HEK293 (cell line): ENCODE results near the gene CTIF.

Source experiments
- CTCF ChIA-PET: fragments of 350-600 bp; formaldehyde crosslinking; extraction: SDS; loops from one replicate; lab custom pipeline; 2021; ENCODE audit warnings: antibody characterized with exemption; lab: Yijun Ruan, JAX
- POLR2A ChIA-PET: fragments of 300-600 bp; formaldehyde crosslinking; extraction: SDS; loops from one replicate; lab custom pipeline; 2020; ENCODE audit warnings: antibody characterized with exemption, inconsistent platforms; lab: Yijun Ruan, JAX
- H3K27ac ChIP-seq: fragments of 200-500 bp; sonication (Bioruptor generic); 2 replicates; pipeline ENCODE4 v1.5.1; 2014; ENCODE audit warnings: low read depth, low read length, control low read depth, inconsistent platforms; ENCODE audit errors: extremely low read depth
- H3K36me3 ChIP-seq, 2 experiments: fragments of 200-500 bp in 1 of 2; sonication (Bioruptor generic) in 1 of 2; 1 replicate in 1 of 2; 2 replicates in 1 of 2; pipeline ENCODE4 v1.5.1; 2014 to 2017; ENCODE audit warnings: inconsistent platforms in 2 of 2, low read length in 2 of 2; ENCODE audit not compliant: control insufficient read depth in 2 of 2, insufficient read depth in 1 of 2
- H3K4me1 ChIP-seq: fragments of 200-500 bp; sonication (Bioruptor generic); 2 replicates; pipeline ENCODE4 v1.5.1; 2014; ENCODE audit warnings: mild to moderate bottlenecking, low read length, inconsistent platforms; ENCODE audit not compliant: control insufficient read depth, insufficient read depth
- H3K4me3 ChIP-seq: 2 replicates; pipeline ENCODE4 v1.5.1; 2011; ENCODE audit warnings: low read depth, mild to moderate bottlenecking, control low read depth, low read length, moderate library complexity
- H3K9me3 ChIP-seq: fragments of 200-500 bp; sonication (Bioruptor generic); 2 replicates; pipeline ENCODE4 v1.5.1; 2014; ENCODE audit warnings: low read depth, low read length, inconsistent platforms; ENCODE audit not compliant: control insufficient read depth, insufficient read depth
- EGR2 ChIP-seq: fragments of 450-650 bp; formaldehyde crosslinking; IDR thresholded peaks from 2 replicates; pipeline ENCODE4 v1.5.1; 2016; ENCODE audit warnings: low read depth, missing biosample characterization, missing genetic modification characterization
- HOXC10 ChIP-seq: sonication (generic); formaldehyde crosslinking; IDR thresholded peaks from 2 replicates; pipeline ENCODE4 v1.8.1; 2023; ENCODE audit warnings: mild to moderate bottlenecking, missing genetic modification reagents
- KLF1 ChIP-seq: fragments of 450-650 bp; formaldehyde crosslinking; IDR thresholded peaks from 2 replicates; pipeline ENCODE4 v1.5.1; 2016; ENCODE audit warnings: missing biosample characterization, missing genetic modification characterization
- KLF16 ChIP-seq: fragments of 450-650 bp; formaldehyde crosslinking; IDR thresholded peaks from 2 replicates; pipeline ENCODE4 v1.5.1; 2017; ENCODE audit warnings: missing biosample characterization, missing genetic modification characterization
- MYNN ChIP-seq: fragments of 450-650 bp; formaldehyde crosslinking; IDR thresholded peaks from 2 replicates; pipeline ENCODE4 v1.5.1; 2016; ENCODE audit warnings: missing biosample characterization, missing genetic modification characterization, borderline replicate concordance
- TRIM28 ChIP-seq: IDR thresholded peaks from 2 replicates; pipeline ENCODE4 v1.6.1; 2011; ENCODE audit warnings: low read length, control low read depth, borderline replicate concordance
- ZBTB8A ChIP-seq: fragments of 450-650 bp; formaldehyde crosslinking; IDR thresholded peaks from 2 replicates; pipeline ENCODE4 v1.5.1; 2016; ENCODE audit warnings: missing biosample characterization, missing genetic modification characterization
- ZFHX2 ChIP-seq: fragments of 450-650 bp; formaldehyde crosslinking; conservative IDR thresholded peaks from 2 replicates; pipeline ENCODE4 v1.5.1; 2016; ENCODE audit warnings: missing biosample characterization, missing genetic modification characterization
- ZFP37 ChIP-seq: fragments of 450-650 bp; formaldehyde crosslinking; IDR thresholded peaks from 2 replicates; pipeline ENCODE4 v1.5.1; 2016; ENCODE audit warnings: missing biosample characterization, missing genetic modification characterization
- ZNF184 ChIP-seq: fragments of 450-650 bp; IDR thresholded peaks from 2 replicates; pipeline ENCODE4 v1.5.1; 2018; ENCODE audit warnings: missing biosample characterization, mild to moderate bottlenecking, missing genetic modification characterization
- ZNF19 ChIP-seq: fragments of 450-650 bp; formaldehyde crosslinking; IDR thresholded peaks from 2 replicates; pipeline ENCODE4; 2016; ENCODE audit warnings: missing biosample characterization, missing genetic modification characterization, low read depth
- ZNF274 ChIP-seq, 2 experiments: fragments of 200-500 bp in 1 of 2; fragments of 450-650 bp in 1 of 2; sonication (Bioruptor generic) in 1 of 2; formaldehyde crosslinking in 1 of 2; IDR thresholded peaks; 2 replicates each; pipeline versions ENCODE4 v1.5.1 to v1.6.1; 2014 to 2016; ENCODE audit warnings: borderline replicate concordance in 1 of 2, inconsistent platforms in 1 of 2, low read length in 1 of 2, missing biosample characterization in 1 of 2, missing genetic modification characterization in 1 of 2
- ZNF350 ChIP-seq: fragments of 450-650 bp; formaldehyde crosslinking; IDR thresholded peaks from 2 replicates; pipeline ENCODE4 v1.5.0; 2017; ENCODE audit warnings: missing biosample characterization, mild to moderate bottlenecking, missing genetic modification characterization
- ZNF529 ChIP-seq: fragments of 450-650 bp; formaldehyde crosslinking; IDR thresholded peaks from 2 replicates; pipeline ENCODE4 v1.5.1; 2017; ENCODE audit warnings: missing genetic modification characterization, missing biosample characterization; ENCODE audit not compliant: insufficient replicate concordance
- ZNF548 ChIP-seq: fragments of 450-650 bp; formaldehyde crosslinking; IDR thresholded peaks from 2 replicates; pipeline ENCODE4 v1.5.1; 2016; ENCODE audit warnings: missing biosample characterization, missing genetic modification characterization
- ZNF549 ChIP-seq: fragments of 450-650 bp; IDR thresholded peaks from 2 replicates; pipeline ENCODE4 v1.5.1; 2018; ENCODE audit warnings: missing biosample characterization, missing genetic modification characterization, mild to moderate bottlenecking, inconsistent platforms, moderate library complexity
- ZNF600 ChIP-seq: fragments of 450-650 bp; formaldehyde crosslinking; IDR thresholded peaks from 2 replicates; pipeline ENCODE4 v1.5.1; 2016; ENCODE audit warnings: missing biosample characterization, missing genetic modification characterization
- ZNF610 ChIP-seq: fragments of 450-650 bp; formaldehyde crosslinking; IDR thresholded peaks from 2 replicates; pipeline ENCODE4 v1.5.1; 2016; ENCODE audit warnings: missing biosample characterization, missing genetic modification characterization, borderline replicate concordance
- ZNF621 ChIP-seq: fragments of 450-650 bp; formaldehyde crosslinking; IDR thresholded peaks from 2 replicates; pipeline ENCODE4 v1.5.1; 2017; ENCODE audit warnings: missing biosample characterization, missing genetic modification characterization
- ZNF629 ChIP-seq: fragments of 450-650 bp; formaldehyde crosslinking; IDR thresholded peaks from 2 replicates; pipeline ENCODE4 v1.5.1; 2017; ENCODE audit warnings: missing biosample characterization, missing genetic modification characterization
- ZNF777 ChIP-seq: fragments of 450-650 bp; formaldehyde crosslinking; IDR thresholded peaks from 2 replicates; pipeline ENCODE4 v1.5.1; 2017; ENCODE audit warnings: missing biosample characterization, missing genetic modification characterization, borderline replicate concordance
- ZNF830 ChIP-seq: fragments of 450-650 bp; IDR thresholded peaks from 2 replicates; pipeline ENCODE4 v1.5.0; 2018; ENCODE audit warnings: missing biosample characterization, missing genetic modification characterization, low read depth, mild to moderate bottlenecking, moderate library complexity
- ZSCAN23 ChIP-seq: fragments of 450-650 bp; formaldehyde crosslinking; IDR thresholded peaks from 2 replicates; pipeline ENCODE4 v1.5.1; 2016; ENCODE audit warnings: missing biosample characterization, missing genetic modification characterization
- ZXDB ChIP-seq: fragments of 450-650 bp; formaldehyde crosslinking; IDR thresholded peaks from 2 replicates; pipeline ENCODE4 v1.5.1; 2016; ENCODE audit warnings: missing biosample characterization, missing genetic modification characterization
- TF ChIP-seq, protein P1 (sequence below): fragments of 450-650 bp; formaldehyde crosslinking; IDR thresholded peaks from 2 replicates; pipeline ENCODE4; 2016; ENCODE audit warnings: missing biosample characterization, missing genetic modification characterization

CTIF gene

DNA sequence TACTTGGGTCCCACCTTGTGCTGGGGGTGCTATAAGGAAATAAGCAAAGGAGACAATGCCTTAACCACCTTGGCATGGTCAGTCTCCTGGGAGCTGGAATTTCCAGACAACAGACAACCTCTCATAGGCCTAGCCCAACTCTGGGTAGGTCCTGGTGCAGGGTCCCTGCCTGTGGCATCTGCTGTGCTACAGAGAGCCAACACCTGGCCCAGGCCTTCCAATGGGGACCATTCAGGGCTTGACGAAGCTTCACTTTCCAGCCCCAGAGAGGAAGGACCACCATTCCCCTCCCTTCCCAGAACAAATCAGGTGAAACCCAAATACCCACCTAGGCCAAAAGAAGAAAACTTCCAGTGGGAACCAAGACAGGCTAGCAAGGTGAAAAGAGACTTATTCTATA, 329.1 kb downstream of the CTIF start:
- peaks cover 1% of the 10 kb centered on the region; the same call in 1 of the 2 replicates for H3K4me1 ChIP-seq
- TF ChIP-seq ZNF184 (tag by site-specific recombination) (no peak), ZXDB (tag by site-specific recombination) (no peak), ZNF629 (tag by site-specific recombination) (no peak), ZNF19 (no peak), ZNF274 (IDR thresholded peaks at IDR 0.05; ENCODE audit: low read length) (no peak), ZNF274 (tag by site-specific recombination; IDR thresholded peaks at IDR 0.05; ENCODE audit: borderline replicate concordance) (no peak), TRIM28 (no peak), ZNF777 (tag by site-specific recombination) (no peak), ZSCAN23 (tag by site-specific recombination) (no peak), KLF1 (no peak), MYNN (no peak), ZNF549 (tag by site-specific recombination) (no peak), ZNF529 (tag by site-specific recombination) (no peak), ZNF621 (tag by site-specific recombination) (no peak), HOXC10 (no peak), ZNF548 (tag by site-specific recombination) (no peak)
- TF ChIP-seq, protein P1, sequence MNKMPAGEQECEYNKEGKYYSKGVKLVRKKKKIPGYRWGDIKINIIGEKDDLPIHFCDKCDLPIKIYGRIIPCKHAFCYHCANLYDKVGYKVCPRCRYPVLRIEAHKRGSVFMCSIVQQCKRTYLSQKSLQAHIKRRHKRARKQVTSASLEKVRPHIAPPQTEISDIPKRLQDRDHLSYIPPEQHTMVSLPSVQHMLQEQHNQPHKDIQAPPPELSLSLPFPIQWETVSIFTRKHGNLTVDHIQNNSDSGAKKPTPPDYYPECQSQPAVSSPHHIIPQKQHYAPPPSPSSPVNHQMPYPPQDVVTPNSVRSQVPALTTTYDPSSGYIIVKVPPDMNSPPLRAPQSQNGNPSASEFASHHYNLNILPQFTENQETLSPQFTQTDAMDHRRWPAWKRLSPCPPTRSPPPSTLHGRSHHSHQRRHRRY (tag by site-specific recombination): no peak
- H3K4me3 ChIP-seq: no peak overlapping the region
- no peaks in the 10 kb centered on the region for H3K36me3 ChIP-seq
- H3K27ac ChIP-seq: no peak overlapping the region
- no peaks in the 10 kb centered on the region for H3K9me3 ChIP-seq
- ChIA-PET CTCF (no interaction called here), POLR2A (no interaction called here)

DNA sequence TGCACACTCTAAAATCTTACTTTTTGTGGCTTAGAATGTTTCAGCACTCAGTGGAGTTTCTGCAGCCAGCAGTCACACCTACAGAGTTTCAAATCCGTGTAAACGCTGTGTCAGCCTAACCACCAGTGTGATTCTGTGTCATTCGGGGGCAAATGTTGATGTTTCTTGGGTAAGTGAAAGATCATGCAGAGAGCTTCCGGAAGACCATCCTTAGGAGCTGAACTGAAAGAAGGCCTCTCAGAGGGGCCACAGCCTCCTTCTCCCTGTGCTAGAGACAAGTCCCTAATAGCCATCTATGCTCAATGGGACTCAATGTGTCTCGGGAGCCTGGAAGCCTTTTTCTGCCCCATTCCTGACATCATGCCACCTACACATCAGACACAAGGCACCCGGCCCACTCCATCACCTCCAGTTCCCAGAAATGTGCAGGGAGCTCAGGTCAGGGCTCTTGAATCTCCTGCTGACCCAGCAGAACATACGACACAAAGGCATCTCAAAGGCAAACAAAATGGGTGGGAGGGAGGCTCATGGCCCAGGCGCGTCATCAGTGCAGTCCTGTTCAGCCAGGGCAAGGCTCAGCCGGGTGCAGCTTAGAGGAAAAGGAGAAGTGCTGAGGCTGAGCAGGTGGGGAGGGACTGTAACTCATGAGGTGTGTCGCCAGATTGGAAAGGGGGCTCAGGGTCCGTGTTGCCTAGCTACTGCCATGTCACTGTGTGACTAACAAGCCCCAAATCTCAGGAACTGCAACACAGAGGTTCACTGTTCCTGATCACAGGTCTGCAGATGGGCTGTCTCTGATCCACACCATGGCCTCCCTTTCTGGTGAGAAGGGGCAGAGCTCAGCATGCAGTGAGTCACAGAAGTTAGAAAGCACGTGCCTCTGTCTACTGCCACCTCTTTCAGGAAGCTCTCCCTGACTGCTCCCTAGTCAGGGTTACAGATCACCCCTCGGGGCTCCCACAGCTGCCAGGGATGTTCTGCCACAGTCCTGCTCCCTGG, 329.9 kb downstream of the CTIF start:
- POLR2A ChIA-PET: no interaction called here
- Histone ChIP-seq H3K4me3 (no peak overlapping the region), H3K27ac (no peak overlapping the region), H3K9me3 (no peaks in the 10 kb centered on the region), H3K36me3 (no peaks in the 10 kb centered on the region), H3K4me1 (peaks cover 6% of the 10 kb centered on the region)
- TF ChIP-seq ZBTB8A (tag by site-specific recombination): no peak
- no peak for TF ChIP-seq KLF16 (tag by site-specific recombination)
- TF ChIP-seq ZNF600: peak; percentile 59; the same call in 1 of the 2 replicates
- no peak for TF ChIP-seq ZNF350 (tag by site-specific recombination)
- peak; percentile 93 for TF ChIP-seq EGR2 (tag by site-specific recombination)
- TF ChIP-seq ZFP37 (tag by site-specific recombination): no peak
- peak; percentile 93 for TF ChIP-seq ZFHX2 (tag by site-specific recombination)
- TF ChIP-seq ZNF830 (tag by site-specific recombination): no peak
- TF ChIP-seq ZNF610: no peak
- TF ChIP-seq, all 188 proteins: peak for 3
- CTCF ChIA-PET: interaction anchor here (0.6 kb wide), 1 partner anchor 8 kb away, joined by 3 read pairs; no protein-coding TSS in a partner anchor
